Measurements from ENCODE around the gene ELF3. TPM values are rescaled to one million over a fixed set of nuclear protein-coding genes. Genes with fewer than 3 reads are reported as not detected.

ELF3 gene
- total and polyA plus RNA-seq, 2 of the 8 experiments (the other 6 are each of a cell fraction or from before 2014, with no cell fraction given) = 17.3 to 25.0 TPM

DNA sequence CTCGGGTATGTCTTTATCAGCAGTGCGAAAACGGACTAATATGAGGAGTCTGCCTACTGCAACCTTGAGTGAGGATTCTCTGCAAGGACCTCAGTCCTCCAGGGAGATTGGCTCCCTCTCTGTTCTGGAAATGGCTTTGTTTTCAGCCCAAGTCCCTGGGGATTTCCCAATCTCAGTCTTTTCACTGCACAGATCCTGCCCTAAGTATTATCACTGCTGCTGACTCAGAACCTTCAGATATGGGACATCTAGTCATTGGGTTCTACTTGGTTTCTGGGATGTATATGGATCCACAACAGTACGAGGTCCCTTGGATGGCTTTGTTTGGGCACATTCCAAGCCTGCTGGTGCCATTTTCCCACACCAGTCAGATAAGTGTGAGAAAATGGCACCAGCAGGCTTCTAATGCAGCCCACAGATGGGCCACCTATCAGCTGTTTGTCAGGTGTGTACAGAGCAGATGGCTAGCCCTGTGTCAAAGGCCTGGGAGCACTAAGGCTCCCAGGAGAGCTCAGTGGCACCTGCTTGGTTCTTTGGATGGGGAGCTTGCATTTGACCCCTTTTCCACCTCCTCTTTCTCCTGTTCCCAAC, 27.4 kb downstream of the ELF3 start:
- FAIRE-seq = no peak
- H3K9me3 ChIP-seq (ENCODE audit: insufficient read depth in 2 of 2, low read depth in 1 of 2, low read length in 1 of 2) = no peaks in the 10 kb centered on the region
- no peak overlapping the region for H3K23ac ChIP-seq (ENCODE audit: insufficient read length)
- H3K4ac ChIP-seq (replicated peaks; ENCODE audit: insufficient read length, low read depth, low read length) = no peak overlapping the region
- no peak overlapping the region for H3K18ac ChIP-seq (ENCODE audit: extremely low read depth, low read length)
- H2BK15ac ChIP-seq (ENCODE audit: low read length) = no peak overlapping the region
- no peak overlapping the region for H3K14ac ChIP-seq (ENCODE audit: insufficient read length)
- H3K23me2 ChIP-seq (ENCODE audit: low read depth, low read length) = no peaks in the 10 kb centered on the region; the same call in 1 of the 2 replicates
- no peak overlapping the region for H4K91ac ChIP-seq (replicated peaks; ENCODE audit: insufficient read length, low read length)
- no peak overlapping the region for H3K27ac ChIP-seq (ENCODE audit: low read depth, low read length)
- no peak overlapping the region for H2BK120ac ChIP-seq (replicated peaks; ENCODE audit: low read depth, low read length)
- H3K27me3 ChIP-seq (replicated peaks in 1 of 4; ENCODE audit: control insufficient read depth in 3 of 4, extremely low read depth in 1 of 4, insufficient read depth in 3 of 4, low read length in 3 of 4) = no peaks in the 10 kb centered on the region
- DNase-seq (ENCODE audit: low read depth in 1 of 2, low spot score in 2 of 2) = no peak
- TF ChIP-seq RNF2 (IDR thresholded peaks at IDR 0.05; ENCODE audit: borderline replicate concordance, low read depth, low read length, missing control alignments, poor library complexity, severe bottlenecking) = no peak
- no peak for TF ChIP-seq RAD21 (IDR thresholded peaks at IDR 0.05 in 1 of 2, conservative IDR thresholded peaks at IDR 0.05 in 1 of 2; ENCODE audit: low read depth in 2 of 2, low read length in 2 of 2)
- no peak for TF ChIP-seq EP300 (IDR thresholded peaks at IDR 0.05; ENCODE audit: borderline replicate concordance in 1 of 2, low read depth in 2 of 2, low read length in 2 of 2)
- TF ChIP-seq BACH1 (IDR thresholded peaks at IDR 0.05; ENCODE audit: low read length) = no peak
- no peak for TF ChIP-seq YY1 (IDR thresholded peaks at IDR 0.05; ENCODE audit: low read depth, low read length)
- no peak for TF ChIP-seq JUND (IDR thresholded peaks at IDR 0.05; ENCODE audit: low read length)
- TF ChIP-seq HDAC6 (IDR thresholded peaks at IDR 0.05; ENCODE audit: low read depth, low read length) = no peak
- H3K36me3 ChIP-seq (ENCODE audit: control insufficient read depth in 2 of 4, insufficient read depth in 4 of 4, low read length in 3 of 4) = no peaks in the 10 kb centered on the region
- no peak overlapping the region for H3K9ac ChIP-seq (replicated peaks in 1 of 4; ENCODE audit: extremely low read depth in 1 of 4, low read depth in 3 of 4, low read length in 3 of 4)
- CTCF ChIA-PET (ENCODE audit: partially characterized antibody) = interaction anchor here (1.1 to 1.5 kb wide), 2 partner anchors 23 to 61 kb away, joined by 3 to 6 read pairs; no protein-coding TSS in a partner anchor
- H2BK5ac ChIP-seq (ENCODE audit: low read depth, low read length) = no peak overlapping the region
- peak overlapping the region; percentile 13; the same call in 1 of the 2 replicates for H2AFZ ChIP-seq (ENCODE audit: low read length)
- no peaks in the 10 kb centered on the region for H3K79me1 ChIP-seq (ENCODE audit: low read depth, low read length)
- H4K20me1 ChIP-seq (replicated peaks in 1 of 2; ENCODE audit: control insufficient read depth in 1 of 2, insufficient read depth in 2 of 2, low read length in 2 of 2) = no peaks in the 10 kb centered on the region
- H3K56ac ChIP-seq (replicated peaks; ENCODE audit: insufficient read length, low read depth, low read length) = no peak overlapping the region
- H2BK12ac ChIP-seq (ENCODE audit: low read depth, low read length) = no peak overlapping the region
- no peak overlapping the region for H3K4me3 ChIP-seq (ENCODE audit: extremely low read depth in 1 of 4, insufficient read depth in 2 of 4, low read depth in 3 of 4, low read length in 4 of 4)
- no peak overlapping the region for H3K4me2 ChIP-seq (ENCODE audit: insufficient read depth in 1 of 2, low read depth in 2 of 2, low read length in 2 of 2)
- 90% methylated on average over 4 of the region's 4 CpGs; no CpG with 5 or more reads in 1 of the 2 experiments for WGBS, 2 experiments (ENCODE audit: extremely low coverage in 1 of 2, insufficient coverage in 1 of 2, insufficient read length in 1 of 2, insufficient replicate concordance in 2 of 2, low coverage in 1 of 2, low lambda C conversion rate in 2 of 2, missing lambda C conversion rate in 1 of 2)
- H3K79me2 ChIP-seq (ENCODE audit: control insufficient read depth in 1 of 2, insufficient read depth in 2 of 2, low read length in 2 of 2) = no peaks in the 10 kb centered on the region
- H3K4me1 ChIP-seq (replicated peaks in 1 of 4; ENCODE audit: control insufficient read depth in 3 of 4, insufficient read depth in 4 of 4, low read length in 3 of 4) = peaks cover 0 to 9% (median under 1%) of the 10 kb centered on the region in 4 experiments; a peak in 3 of 7 replicates
- H4K5ac ChIP-seq (ENCODE audit: insufficient read length, low read depth, low read length) = no peak overlapping the region
- no peak overlapping the region for H2BK20ac ChIP-seq (ENCODE audit: low read length)
- no peak overlapping the region for H4K8ac ChIP-seq (ENCODE audit: extremely low read depth, insufficient read depth, low read length)
- H2AK5ac ChIP-seq (ENCODE audit: low read depth, low read length) = no peak overlapping the region
- POLR2A ChIA-PET (ENCODE audit: partially characterized antibody) = interaction anchor here (0.6 to 1.4 kb wide), 3 partner anchors 16 to 28 kb away, joined by 3 to 5 read pairs (median 4); partner anchors contain the start of gene ELF3
